Right lobe of liver (tissue), 6 donors: ENCODE results near the gene UVSSA. TPM values are rescaled to one million over a fixed set of nuclear protein-coding genes. Genes with fewer than 3 reads are reported as not detected.

Experiments
- ATAC-seq, 4 donors: fragments of 200-7000 bp; cut with Tn5 transposase; one replicate each; pipeline ENCODE4 v1.9.1; 2020; ENCODE audit warnings: mild to moderate bottlenecking in 4 of 4, moderate library complexity in 4 of 4
- DNase-seq, 3 donors: peaks; one replicate each; pipeline ENCODE4 v3.0.0-alpha.2; 2020
- H3K27ac ChIP-seq, 3 donors: fragments of 200-600 bp; one replicate each; pipeline ENCODE4 v1.8.0; 2022
- H3K27me3 ChIP-seq, 2 donors: fragments of 200-600 bp; one replicate each; pipeline ENCODE4 v1.8.0; 2022
- H3K36me3 ChIP-seq, 4 donors: fragments of 200-600 bp; sonication (generic) in 1 of 4; one replicate each; pipeline versions ENCODE4 v1.5.1 to v1.8.0; 2017 to 2022; ENCODE audit warnings: control low read depth in 1 of 4
- H3K4me1 ChIP-seq, 4 donors: fragments of 200-600 bp; sonication (generic) in 1 of 4; one replicate each; pipeline versions ENCODE4 v1.5.1 to v1.8.0; 2017 to 2022; ENCODE audit warnings: control low read depth in 1 of 4
- H3K4me3 ChIP-seq, 3 donors: fragments of 200-600 bp; one replicate each; pipeline ENCODE4 v1.8.0; 2022
- H3K9me3 ChIP-seq, 4 donors: fragments of 200-600 bp; sonication (generic) in 1 of 4; one replicate each; pipeline versions ENCODE4 v1.5.1 to v1.8.0; 2017 to 2022; ENCODE audit warnings: control low read depth in 1 of 4
- CTCF ChIP-seq, 4 donors: fragments of 200-600 bp in 3 of 4; fragments of 450-650 bp in 1 of 4; IDR thresholded peaks; one replicate each; pipeline versions ENCODE4 v1.5.1 to v1.8.0; 2016 to 2022; ENCODE audit warnings: antibody characterized with exemption in 4 of 4, mild to moderate bottlenecking in 2 of 4
- POLR2A ChIP-seq: fragments of 450-650 bp; IDR thresholded peaks from one replicate; pipeline ENCODE4 v1.6.1; 2017; ENCODE audit warnings: antibody characterized with exemption, mild to moderate bottlenecking
- WGBS: methylation state at CpG from one replicate; pipeline ENCODE4 v1.1.6; 2018; ENCODE audit warnings: low coverage, low lambda C conversion rate; ENCODE audit not compliant: insufficient coverage; ENCODE audit errors: missing lambda C conversion rate; 5-methylcytosine and 5-hydroxymethylcytosine counted together
- intact Hi-C, 2 donors: fragments of 100-400 bp; cut with DNase I; formaldehyde crosslinking; loops; one replicate each; pipeline versions ENCODE4 v1.11.2 to v1.14.1; 2022
- total RNA-seq, 6 experiments: library from RNA; depleted of rRNA in 2 of 6; stranded (reverse); fragments of >200 nt in 2 of 6; fragmentation: NEBNext Ultra II Directional in 3 of 6; extraction: Animal tissue kit (Norgen Biotek cat#: 25700) in 3 of 6; gene quantifications; one replicate each; pipeline versions ENCODE4 v1.1.0 to v1.2.4, GENCODE V29; 2016 to 2023
- donor health status: DM: no; HTN: yes; CAD: no.
- donor health status: DM: no; HTN: no; CAD: no.
- donor health status: DM: no; HTN: no; CAD: no.
- donor health status: DM: no; HTN: yes; CAD: no.
- donor health status: DM: no; HTN: yes; CAD: no.

Gene UVSSA
- total RNA-seq, 6 experiments from 2014 or later: 9.1 to 14.5 (median 11.3) TPM

- Histone ChIP-seq H3K4me3 (no peak within 1 kb of the TSS), H3K9me3 (no peaks in the 10 kb centered on the region), H3K36me3 (no peaks in the 10 kb centered on the region), H3K4me1 (no peaks in the 10 kb centered on the region), H3K27ac (no peak within 1 kb of the TSS), H3K27me3 (peaks cover 3 to 33% of the 10 kb centered on the region in 2 donors)
- intact Hi-C loops: no loop called here
- WGBS: 13% methylated on average over 13 of the region's 91 CpGs
- DNase-seq (peak in 1 of 3 donors; percentile 16), ATAC-seq (no peak)
- TF ChIP-seq CTCF (IDR thresholded peaks at IDR 0.05) (no peak), POLR2A (no peak)
These were observed 59.5 kb downstream of the UVSSA start, which contains the start of gene NKX1-1 for GRCh38 chr4:1406394-1406980. TSS of gene NKX1-1 (minus strand) at chr4:1406442. CDS start at chr4:1406442, 0 bp downstream.

- H3K4me3 ChIP-seq: no peak overlapping the region
- H3K27ac ChIP-seq: no peak overlapping the region
- H3K36me3 ChIP-seq: no peaks in the 10 kb centered on the region
- DNase-seq (peak in 1 of 3 donors; percentile 42), ATAC-seq (no peak)
- intact Hi-C loops: no loop called here
- H3K9me3 ChIP-seq: no peaks in the 10 kb centered on the region
- H3K27me3 ChIP-seq: peaks cover 0 to 33% of the 10 kb centered on the region in 2 donors
- TF ChIP-seq CTCF (IDR thresholded peaks at IDR 0.05) (no peak), POLR2A (no peak)
- under 1% methylated on average over 16 of the region's 50 CpGs for WGBS
- no peaks in the 10 kb centered on the region for H3K4me1 ChIP-seq
These were observed 60.1 kb downstream of the UVSSA start for GRCh38 chr4:1406981-1407656.

- H3K4me1 ChIP-seq: no peaks in the 10 kb centered on the region
- DNase-seq (peak in 2 of 3 donors; percentile 29 to 35), ATAC-seq (no peak)
- H3K27ac ChIP-seq: no peak overlapping the region
- no peaks in the 10 kb centered on the region for H3K36me3 ChIP-seq
- 4% methylated on average over 29 of the region's 53 CpGs for WGBS
- H3K27me3 ChIP-seq: peaks cover under 1 to 34% of the 10 kb centered on the region in 2 donors
- no peak for TF ChIP-seq POLR2A
- no peak for TF ChIP-seq CTCF (IDR thresholded peaks at IDR 0.05)
- H3K4me3 ChIP-seq: no peak overlapping the region
- H3K9me3 ChIP-seq: no peaks in the 10 kb centered on the region
- intact Hi-C loops: no loop called here
These were observed 60.8 kb downstream of the UVSSA start for GRCh38 chr4:1407657-1408333.

GRCh38 chr4:1408418-1408817, 61.4 kb downstream of the UVSSA start:
- Histone ChIP-seq H3K9me3 (no peaks in the 10 kb centered on the region), H3K4me3 (no peak overlapping the region), H3K27me3 (peaks cover 5 to 40% of the 10 kb centered on the region in 2 donors), H3K4me1 (no peaks in the 10 kb centered on the region), H3K27ac (no peak overlapping the region), H3K36me3 (no peaks in the 10 kb centered on the region)
- 24% methylated on average over 5 of the region's 22 CpGs for WGBS
- no peak for TF ChIP-seq CTCF (IDR thresholded peaks at IDR 0.05)
- DNase-seq (peak in 2 of 3 donors; percentile 34 to 37), ATAC-seq (no peak)
- intact Hi-C loops: no loop called here
